Medulla oblongata (tissue), 1 donor: ENCODE data around the gene PLXNB2.
A peak's percentile ranks its signal among the peaks of the same experiment; 100 is the strongest.
"Not testable (repeated sequence)": the region's sequence is repeated elsewhere in the genome, so short reads cannot be mapped to it uniquely, and the experiment has no call there.

Source experiments
- DNase-seq: peaks from one replicate; pipeline ENCODE4 v3.0.0-alpha.2; 2015; ENCODE audit errors: extremely low spot score

The PLXNB2 gene

DNA sequence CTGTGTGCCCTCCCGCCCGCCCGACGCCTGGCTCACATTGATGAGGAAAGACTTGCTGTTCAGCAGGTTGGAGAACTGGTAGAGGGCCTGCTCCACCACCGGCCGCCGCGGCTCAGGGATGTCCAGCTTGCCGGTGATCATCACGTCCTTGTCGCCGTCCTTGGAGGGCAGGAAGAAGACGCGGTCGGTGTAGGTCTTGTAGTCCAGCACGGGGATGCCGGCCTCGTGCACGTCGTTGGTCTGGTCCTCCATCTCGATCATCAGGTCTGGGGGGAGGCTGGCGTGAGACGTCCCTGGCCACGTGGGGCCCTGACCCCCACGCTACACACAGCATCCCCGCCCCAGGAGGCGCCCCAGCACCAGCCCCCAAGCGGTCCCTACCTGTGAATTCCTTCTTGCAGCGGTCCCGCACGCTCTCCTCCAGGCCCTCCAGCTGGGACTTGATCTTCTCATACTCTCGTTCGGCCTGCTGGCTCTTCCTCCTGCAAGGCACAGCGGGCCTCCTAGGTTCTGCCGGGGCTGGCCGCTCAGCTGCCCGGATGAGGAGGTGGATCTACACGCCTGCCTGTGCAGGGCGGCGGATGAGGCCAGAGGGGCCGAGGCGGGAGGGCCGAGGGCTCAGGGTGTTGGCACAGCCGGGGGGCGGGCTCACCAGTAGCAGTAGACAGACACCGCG lies 26.6 kb downstream of the PLXNB2 start:
- DNase-seq = no peak

DNA sequence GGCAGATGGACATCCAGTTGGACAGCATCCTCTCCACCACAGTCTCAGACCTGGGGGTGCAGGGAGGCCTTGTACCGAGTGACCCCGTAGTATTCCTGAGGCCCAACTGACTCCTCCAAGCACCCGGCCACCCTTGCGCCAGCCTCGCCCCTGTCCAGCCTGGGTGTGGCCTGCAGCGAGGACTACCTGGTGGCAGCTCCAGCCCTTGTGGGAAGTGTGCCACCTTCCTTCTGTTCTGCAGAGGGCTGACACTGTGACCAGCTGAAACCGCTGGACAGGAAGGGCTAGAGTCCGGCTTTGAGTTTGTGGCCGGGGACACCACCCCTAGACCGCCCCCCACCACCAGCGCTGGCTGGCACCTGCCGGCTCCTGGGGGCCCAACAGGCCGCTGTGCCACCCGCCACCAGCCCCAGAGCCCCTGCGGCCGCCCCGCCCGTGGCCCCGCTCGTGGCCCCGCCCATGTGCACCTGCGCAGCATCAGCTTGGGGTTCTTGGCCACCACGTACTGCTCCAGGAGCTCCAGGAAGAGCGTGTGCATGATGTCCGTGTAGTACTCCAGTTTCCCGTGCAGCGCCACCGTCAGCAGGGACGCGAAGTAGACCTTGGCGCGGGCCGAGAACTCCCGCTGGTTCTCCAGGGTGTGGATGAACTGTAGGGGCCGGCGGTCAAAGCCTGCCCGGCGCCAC lies 27.3 kb downstream of the PLXNB2 start:
- DNase-seq = no peak

- no peak for DNase-seq
Observed at GRCh38 chr22:50278956-50279619, 28.4 kb downstream of the PLXNB2 start.

DNA sequence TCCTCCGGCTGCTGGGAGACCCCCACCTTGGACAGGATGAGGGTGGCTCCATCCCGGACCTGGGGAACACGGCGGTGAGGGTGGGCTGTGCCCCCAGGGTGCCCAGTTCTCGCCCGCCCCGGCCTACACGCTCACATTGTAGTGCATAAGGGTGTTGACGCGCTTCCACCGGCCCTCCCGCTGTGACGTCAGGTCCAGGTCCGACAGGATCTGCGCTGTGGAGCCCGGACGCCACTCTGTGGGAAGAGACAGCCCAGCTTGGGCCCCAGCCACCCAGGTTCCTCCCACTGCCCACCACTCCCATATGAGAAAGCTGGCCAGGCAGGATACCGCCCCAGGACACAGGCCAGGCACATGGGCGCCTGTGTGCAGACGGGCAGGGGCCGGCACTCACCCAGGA lies 29.0 kb downstream of the PLXNB2 start:
- no peak for DNase-seq

GRCh38 chr22:50277761-50278160 lies 29.7 kb downstream of the PLXNB2 start:
- no peak for DNase-seq

- peak; percentile 83 for DNase-seq
Observed at GRCh38 chr22:50276143-50276542, 31.3 kb downstream of the PLXNB2 start.

- no peak for DNase-seq
Observed at GRCh38 chr22:50275181-50276055, 32.0 kb downstream of the PLXNB2 start.

GRCh38 chr22:50274771-50275170 lies 32.7 kb downstream of the PLXNB2 start:
- DNase-seq = no peak

DNA sequence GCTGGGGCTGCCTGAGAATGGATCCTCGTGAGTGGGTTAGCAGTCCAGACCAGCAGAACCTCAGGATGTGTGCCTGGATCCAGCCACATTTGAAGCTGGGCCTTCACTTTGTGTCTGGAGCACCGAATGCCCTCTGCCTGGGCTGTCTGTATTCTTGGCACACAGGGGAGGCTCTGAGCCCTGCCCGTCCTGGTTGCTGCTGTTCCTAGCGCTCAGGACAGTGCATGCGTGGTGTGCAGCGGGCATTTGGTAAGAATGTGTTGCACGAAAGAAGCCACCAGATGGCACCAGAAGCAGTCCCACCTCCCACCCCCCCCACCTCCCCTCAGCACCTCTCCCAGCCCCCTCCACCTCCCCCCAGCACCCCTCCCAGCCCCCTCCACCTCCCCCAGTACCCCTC lies 33.1 kb downstream of the PLXNB2 start:
- DNase-seq = peak; percentile 65

GRCh38 chr22:50273781-50274180 lies 33.7 kb downstream of the PLXNB2 start:
- not testable (repeated sequence) for DNase-seq

- not testable (repeated sequence) for DNase-seq
Observed at GRCh38 chr22:50273352-50273751, 34.1 kb downstream of the PLXNB2 start.

DNA sequence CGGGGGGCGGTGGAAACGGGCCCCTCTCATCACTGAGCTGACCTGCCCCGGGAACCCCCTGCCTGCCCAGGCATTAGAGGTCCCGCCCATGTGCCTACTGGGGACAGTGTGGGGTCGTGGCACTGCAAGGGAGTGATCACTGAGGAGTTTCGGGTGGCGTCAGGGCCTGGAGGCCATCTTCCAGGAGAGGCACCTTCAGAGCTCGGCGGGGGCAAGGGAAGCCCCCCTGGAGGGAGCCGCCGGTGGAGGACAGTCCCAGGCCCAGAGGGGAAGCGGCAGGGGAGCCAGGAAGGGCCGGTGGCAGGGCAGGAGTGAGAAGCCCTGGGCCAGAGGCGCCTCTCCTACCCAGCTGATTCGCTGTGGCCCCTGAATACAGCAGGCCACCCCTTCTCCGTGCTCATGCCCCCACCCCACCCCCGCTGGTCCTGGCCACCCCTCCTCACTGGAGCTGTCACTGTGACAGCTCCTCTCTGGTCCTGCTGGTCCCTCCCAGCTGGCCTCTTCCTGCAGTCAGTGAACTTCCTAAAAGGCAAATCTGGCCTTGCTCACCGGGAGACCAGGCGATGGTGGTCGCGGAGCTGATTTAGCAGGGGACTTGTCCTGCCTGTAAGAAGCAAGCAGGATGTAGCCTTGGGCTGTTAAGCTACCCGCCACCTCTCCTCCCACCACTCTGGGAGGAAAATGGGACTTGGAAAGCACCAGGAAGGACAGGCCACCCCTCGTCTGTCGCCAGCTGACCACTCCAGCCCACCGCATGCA lies 35.2 kb downstream of the PLXNB2 start:
- DNase-seq = no peak

GRCh38 chr22:50271519-50271970 lies 35.9 kb downstream of the PLXNB2 start:
- DNase-seq = peak; percentile 47

DNA sequence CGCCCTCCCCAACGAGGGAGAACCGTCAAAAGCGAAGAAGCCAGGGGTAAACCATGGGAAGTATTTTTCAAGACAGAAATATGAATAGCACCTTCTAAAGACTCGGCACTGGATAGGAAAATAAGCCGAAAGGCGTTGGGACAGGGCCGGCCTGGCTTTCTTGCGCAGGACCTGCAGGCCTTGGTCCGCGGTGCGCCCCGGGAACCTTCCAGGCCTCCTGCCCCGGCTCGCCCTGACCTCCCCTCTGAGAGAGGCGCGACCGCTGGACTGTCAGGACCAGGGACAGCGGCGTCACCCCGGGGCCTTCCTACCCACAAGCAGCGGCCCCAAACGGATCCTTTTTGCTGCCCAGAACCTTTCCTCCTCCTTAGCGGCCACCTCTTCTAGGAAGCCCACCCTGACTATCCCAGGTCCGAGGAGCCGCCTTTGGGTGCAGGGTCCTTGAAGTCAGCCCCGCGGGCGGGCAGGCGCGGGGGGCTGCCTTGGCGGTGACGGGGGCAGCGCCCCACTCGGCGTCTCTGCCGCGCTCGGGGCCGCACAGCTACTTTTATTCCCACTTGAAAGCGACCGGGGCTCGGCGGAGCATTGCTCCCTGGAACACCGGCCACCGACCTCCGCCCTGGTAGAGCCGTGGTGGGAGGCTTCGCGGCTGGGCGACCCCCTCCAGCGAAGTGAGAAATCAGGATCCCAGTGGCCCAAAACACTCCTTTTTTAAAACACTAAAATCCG lies 36.6 kb downstream of the PLXNB2 start:
- no peak for DNase-seq

DNA sequence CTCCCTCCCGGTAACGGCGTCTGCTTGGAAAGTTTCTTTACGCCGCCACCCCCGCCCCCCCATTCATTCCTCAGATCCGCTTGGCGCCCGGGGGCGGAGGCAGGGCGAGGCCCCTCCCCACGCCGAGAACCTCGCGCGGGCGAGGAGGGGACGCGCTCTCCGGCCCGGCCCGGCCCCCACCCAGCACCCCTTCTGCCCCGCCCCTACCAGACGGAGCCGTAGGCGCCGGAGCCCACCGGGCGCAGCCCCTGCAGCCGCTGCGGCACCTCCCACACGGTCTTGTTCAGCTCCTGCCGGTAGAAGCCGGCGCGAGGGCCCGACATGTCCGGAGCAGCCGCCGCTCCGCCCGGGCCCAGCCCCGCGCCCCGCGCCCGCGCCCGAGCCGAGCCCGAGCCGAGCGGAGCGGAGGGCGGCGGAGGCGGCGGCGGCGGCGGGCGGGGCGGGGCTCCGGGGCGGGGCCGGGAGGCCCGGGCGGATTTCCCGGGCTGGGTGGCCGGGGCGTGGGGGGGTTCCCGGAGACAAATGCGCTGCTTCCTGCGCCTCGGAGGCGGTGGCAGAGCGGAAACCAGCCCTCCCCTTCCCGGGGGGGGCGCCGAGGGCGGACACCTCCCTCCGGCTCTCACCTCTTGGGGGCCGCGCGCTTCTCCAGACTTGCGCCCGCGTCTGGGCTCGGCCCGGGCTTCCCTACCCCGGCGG lies 37.3 kb downstream of the PLXNB2 start, which contains the start of gene MAPK11:
MAPK11 (minus strand) TSS at position 411 of the 696 bp plus-strand sequence; CDS start at position 323, 88 bp downstream.
- no peak for DNase-seq

GRCh38 chr22:50269573-50269969 lies 37.9 kb downstream of the PLXNB2 start:
- DNase-seq = no peak

DNA sequence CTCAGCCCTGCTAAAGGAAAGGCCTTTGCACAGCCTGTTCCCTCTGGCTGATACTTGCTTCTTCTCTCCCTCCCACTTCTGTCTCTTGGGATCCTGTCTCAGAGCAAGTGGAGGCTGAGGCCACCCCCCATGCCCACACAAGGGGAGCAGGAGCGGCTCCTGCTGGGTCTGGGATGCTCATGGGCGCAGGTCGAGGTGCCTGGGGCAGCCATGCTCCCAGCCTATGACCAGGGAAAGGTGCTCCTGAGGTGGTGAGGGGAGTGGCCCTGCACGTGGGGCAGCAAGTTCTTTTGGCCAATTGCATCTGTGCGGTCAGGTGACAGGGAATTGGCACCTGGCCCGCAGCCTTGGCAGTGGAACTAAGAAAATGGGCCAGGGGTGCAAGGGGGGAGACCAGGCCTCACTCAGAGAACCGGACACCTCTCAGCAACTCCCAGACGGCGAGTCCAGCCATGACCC lies 38.8 kb downstream of the PLXNB2 start:
- no peak for DNase-seq

DNA sequence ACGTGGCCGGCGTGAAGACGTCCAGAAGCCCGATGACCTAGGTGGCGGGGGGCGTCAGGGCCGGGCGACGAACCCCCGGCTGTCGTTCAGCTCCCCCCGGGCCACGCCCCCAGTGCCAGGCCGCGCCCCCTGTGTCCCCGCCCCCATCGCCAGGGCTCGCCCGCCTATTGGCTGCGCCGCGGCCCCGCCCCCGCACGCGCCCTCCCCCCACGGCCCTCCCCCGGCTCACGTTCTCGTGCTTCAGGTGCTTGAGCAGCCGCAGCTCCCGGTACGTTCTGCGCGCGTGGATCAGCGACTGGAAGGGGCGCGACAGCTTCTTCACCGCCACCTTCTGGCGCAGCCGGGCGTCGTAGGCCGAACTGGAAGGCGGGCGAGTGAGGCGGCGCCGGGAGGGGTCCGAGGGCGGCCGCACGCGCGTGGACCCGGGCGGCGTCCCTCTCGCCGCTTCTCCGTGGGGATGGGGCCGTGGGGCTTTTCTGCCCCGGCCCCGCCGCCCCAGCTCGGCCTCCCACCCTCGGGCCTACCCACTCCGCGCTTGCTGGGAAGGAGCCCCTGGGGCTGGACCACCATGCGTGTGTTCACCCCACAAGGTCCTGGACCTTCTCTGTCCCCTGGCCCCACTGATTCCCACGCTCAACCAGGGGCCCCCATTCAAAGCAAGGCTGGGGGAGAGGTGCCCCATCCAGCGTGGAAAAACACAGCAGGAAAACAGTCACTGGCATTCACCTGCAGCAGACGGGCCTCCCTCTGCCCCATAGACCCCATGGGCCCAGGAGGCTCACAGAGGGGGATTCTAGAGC lies 39.7 kb downstream of the PLXNB2 start:
- no peak for DNase-seq

DNA sequence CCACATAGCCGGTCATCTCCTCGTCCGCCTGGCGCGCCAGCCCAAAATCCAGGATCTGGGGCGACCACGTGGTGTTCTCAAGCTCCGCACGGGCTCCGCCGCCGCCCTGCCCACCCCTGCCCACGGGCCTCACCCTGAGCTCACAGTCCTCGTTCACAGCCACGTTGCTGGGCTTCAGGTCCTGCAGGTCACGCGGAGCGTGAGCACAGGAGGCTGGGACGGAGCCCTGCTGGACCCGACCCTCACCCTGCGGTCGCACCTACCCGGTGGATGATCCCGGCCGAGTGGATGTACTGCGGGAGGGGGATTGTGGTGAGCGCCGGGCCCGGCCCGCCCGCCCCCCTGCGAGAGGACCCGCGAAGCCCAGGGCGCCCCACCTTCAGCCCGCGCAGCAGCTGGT lies 40.5 kb downstream of the PLXNB2 start:
- DNase-seq = no peak
